WTC11 (cell line): ENCODE data around the gene WDR47. TPM values are rescaled to one million over a fixed set of nuclear protein-coding genes. Genes with fewer than 3 reads are reported as not detected.
"Not testable (repeated sequence)": the region's sequence is repeated elsewhere in the genome, so short reads cannot be mapped to it uniquely, and the experiment has no call there.

Experiments
- ATAC-seq: fragments of 200-7000 bp; cut with Tn5 transposase; 2 replicates; pipeline ENCODE4 v1.10.0; 2021; ENCODE audit warnings: mild to moderate bottlenecking, moderate library complexity
- CTCF ChIA-PET: fragments of 300-600 bp; sonication (Branson Sonifier 250); formaldehyde crosslinking; loops from one replicate; lab custom pipeline; 2021; ENCODE audit warnings: antibody characterized with exemption; lab: Charles Lee
- POLR2A ChIA-PET: fragments of 350-600 bp; sonication (Branson Sonifier 250); formaldehyde crosslinking; loops from one replicate; lab custom pipeline; 2021; ENCODE audit warnings: antibody characterized with exemption; lab: Charles Lee
- DNase-seq: peaks from one replicate; pipeline ENCODE4 v3.0.0; 2021; ENCODE audit warnings: low spot score
- H3K27ac Mint-ChIP-seq: 2 replicates; pipeline ENCODE4 v1.8.0; 2021; ENCODE audit warnings: mixed read lengths
- H3K27me3 Mint-ChIP-seq: 2 replicates; pipeline ENCODE4 v1.8.0; 2021; ENCODE audit warnings: low read depth, mild to moderate bottlenecking, moderate library complexity, mixed read lengths
- H3K36me3 Mint-ChIP-seq: 2 replicates; pipeline ENCODE4 v1.8.0; 2021; ENCODE audit warnings: mixed read lengths
- H3K4me1 Mint-ChIP-seq: 2 replicates; pipeline ENCODE4 v1.8.0; 2022; ENCODE audit warnings: mixed read lengths
- H3K4me3 Mint-ChIP-seq: 2 replicates; pipeline ENCODE4 v1.8.0; 2021; ENCODE audit warnings: mild to moderate bottlenecking, moderate library complexity, mixed read lengths
- H3K9me3 Mint-ChIP-seq: 2 replicates; pipeline ENCODE4 v1.8.0; 2021; ENCODE audit warnings: mixed read lengths
- ATF2 ChIP-seq: sonication (generic); formaldehyde crosslinking; IDR thresholded peaks from 2 replicates; pipeline ENCODE4 v1.8.1; 2022; ENCODE audit warnings: low read depth, missing genetic modification reagents, borderline replicate concordance
- ATF3 ChIP-seq: sonication (generic); formaldehyde crosslinking; conservative IDR thresholded peaks from 2 replicates; pipeline ENCODE4 v1.8.1; 2022; ENCODE audit warnings: mild to moderate bottlenecking, missing genetic modification reagents
- ERG ChIP-seq: fragments of 250-450 bp; sonication (Bioruptor Pico); IDR thresholded peaks from 2 replicates; pipeline ENCODE4 v1.8.0; 2021; ENCODE audit warnings: mild to moderate bottlenecking
- FOXP1 ChIP-seq: sonication (generic); formaldehyde crosslinking; IDR thresholded peaks from 2 replicates; pipeline ENCODE4 v1.8.0; 2022; ENCODE audit warnings: missing genetic modification reagents, mild to moderate bottlenecking, moderate library complexity, borderline replicate concordance
- NFATC4 ChIP-seq: fragments of 250-450 bp; sonication (Bioruptor Pico); IDR thresholded peaks from 2 replicates; pipeline ENCODE4 v1.9.0; 2021; ENCODE audit warnings: mild to moderate bottlenecking
- OVOL2 ChIP-seq: fragments of 250-450 bp; sonication (Bioruptor Pico); IDR thresholded peaks from 2 replicates; pipeline ENCODE4 v1.9.0; 2021; ENCODE audit warnings: mild to moderate bottlenecking, borderline replicate concordance
- TP53 ChIP-seq: sonication (generic); formaldehyde crosslinking; IDR thresholded peaks from 2 replicates; pipeline ENCODE4 v1.8.1; 2023; ENCODE audit warnings: mild to moderate bottlenecking, missing genetic modification reagents
- ZNF121 ChIP-seq: sonication (generic); formaldehyde crosslinking; IDR thresholded peaks from 2 replicates; pipeline ENCODE4 v1.8.0; 2023; ENCODE audit warnings: missing genetic modification reagents
- ZSCAN18 ChIP-seq: fragments of 250-450 bp; sonication (Bioruptor Pico); IDR thresholded peaks from 2 replicates; pipeline ENCODE4 v2.1.2; 2022; ENCODE audit warnings: mild to moderate bottlenecking, moderate library complexity
- total RNA-seq: library from RNA; stranded (reverse); gene quantifications from 3 replicates; pipeline ENCODE4 v1.2.3, GENCODE V29; 2021
- TF ChIP-seq, protein P1 (sequence below): fragments of 250-450 bp; sonication (Bioruptor Pico); IDR thresholded peaks from 2 replicates; pipeline ENCODE4 v1.9.0; 2021; ENCODE audit warnings: mild to moderate bottlenecking
- TF ChIP-seq, protein P2 (sequence below): sonication (generic); formaldehyde crosslinking; IDR thresholded peaks from 2 replicates; pipeline ENCODE4 v1.8.0; 2022; ENCODE audit warnings: mild to moderate bottlenecking, missing genetic modification reagents
- TF ChIP-seq, protein P3 (sequence below): sonication (generic); formaldehyde crosslinking; IDR thresholded peaks from 2 replicates; pipeline ENCODE4 v1.8.1; 2023; ENCODE audit warnings: mild to moderate bottlenecking, missing genetic modification reagents
- TF ChIP-seq, protein P4 (sequence below): sonication (generic); formaldehyde crosslinking; IDR thresholded peaks from 2 replicates; pipeline ENCODE4 v1.8.0; 2023; ENCODE audit warnings: missing genetic modification reagents

Gene WDR47
- total RNA-seq, 1 experiment from 2014 or later: 7.0 TPM

GRCh38 chr1:109024646-109025045 is 17.3 kb downstream of the WDR47 start:
- no peak overlapping the region for H3K4me3 Mint-ChIP-seq
- no peak for ATAC-seq
- no peaks in the 10 kb centered on the region for H3K9me3 Mint-ChIP-seq
- no peak for DNase-seq
- TF ChIP-seq ZNF121 (CRISPR knock-in tag) (no peak), OVOL2 (CRISPR knock-in tag) (no peak), ATF2 (CRISPR knock-in tag) (no peak), ERG (CRISPR knock-in tag) (no peak), NFATC4 (no peak), ATF3 (CRISPR knock-in tag) (no peak), FOXP1 (CRISPR knock-in tag) (no peak), ZSCAN18 (CRISPR knock-in tag) (no peak)
- TF ChIP-seq, protein P1, sequence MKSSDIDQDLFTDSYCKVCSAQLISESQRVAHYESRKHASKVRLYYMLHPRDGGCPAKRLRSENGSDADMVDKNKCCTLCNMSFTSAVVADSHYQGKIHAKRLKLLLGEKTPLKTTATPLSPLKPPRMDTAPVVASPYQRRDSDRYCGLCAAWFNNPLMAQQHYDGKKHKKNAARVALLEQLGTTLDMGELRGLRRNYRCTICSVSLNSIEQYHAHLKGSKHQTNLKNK (CRISPR knock-in tag): no peak
- TF ChIP-seq, protein P2, sequence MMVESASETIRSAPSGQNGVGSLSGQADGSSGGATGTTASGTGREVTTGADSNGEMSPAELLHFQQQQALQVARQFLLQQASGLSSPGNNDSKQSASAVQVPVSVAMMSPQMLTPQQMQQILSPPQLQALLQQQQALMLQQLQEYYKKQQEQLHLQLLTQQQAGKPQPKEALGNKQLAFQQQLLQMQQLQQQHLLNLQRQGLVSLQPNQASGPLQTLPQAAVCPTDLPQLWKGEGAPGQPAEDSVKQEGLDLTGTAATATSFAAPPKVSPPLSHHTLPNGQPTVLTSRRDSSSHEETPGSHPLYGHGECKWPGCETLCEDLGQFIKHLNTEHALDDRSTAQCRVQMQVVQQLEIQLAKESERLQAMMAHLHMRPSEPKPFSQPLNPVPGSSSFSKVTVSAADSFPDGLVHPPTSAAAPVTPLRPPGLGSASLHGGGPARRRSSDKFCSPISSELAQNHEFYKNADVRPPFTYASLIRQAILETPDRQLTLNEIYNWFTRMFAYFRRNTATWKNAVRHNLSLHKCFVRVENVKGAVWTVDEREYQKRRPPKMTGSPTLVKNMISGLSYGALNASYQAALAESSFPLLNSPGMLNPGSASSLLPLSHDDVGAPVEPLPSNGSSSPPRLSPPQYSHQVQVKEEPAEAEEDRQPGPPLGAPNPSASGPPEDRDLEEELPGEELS (CRISPR knock-in tag): no peak
- TF ChIP-seq, protein P3, sequence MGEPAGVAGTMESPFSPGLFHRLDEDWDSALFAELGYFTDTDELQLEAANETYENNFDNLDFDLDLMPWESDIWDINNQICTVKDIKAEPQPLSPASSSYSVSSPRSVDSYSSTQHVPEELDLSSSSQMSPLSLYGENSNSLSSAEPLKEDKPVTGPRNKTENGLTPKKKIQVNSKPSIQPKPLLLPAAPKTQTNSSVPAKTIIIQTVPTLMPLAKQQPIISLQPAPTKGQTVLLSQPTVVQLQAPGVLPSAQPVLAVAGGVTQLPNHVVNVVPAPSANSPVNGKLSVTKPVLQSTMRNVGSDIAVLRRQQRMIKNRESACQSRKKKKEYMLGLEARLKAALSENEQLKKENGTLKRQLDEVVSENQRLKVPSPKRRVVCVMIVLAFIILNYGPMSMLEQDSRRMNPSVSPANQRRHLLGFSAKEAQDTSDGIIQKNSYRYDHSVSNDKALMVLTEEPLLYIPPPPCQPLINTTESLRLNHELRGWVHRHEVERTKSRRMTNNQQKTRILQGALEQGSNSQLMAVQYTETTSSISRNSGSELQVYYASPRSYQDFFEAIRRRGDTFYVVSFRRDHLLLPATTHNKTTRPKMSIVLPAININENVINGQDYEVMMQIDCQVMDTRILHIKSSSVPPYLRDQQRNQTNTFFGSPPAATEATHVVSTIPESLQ (CRISPR knock-in tag): no peak
- TF ChIP-seq, protein P4, sequence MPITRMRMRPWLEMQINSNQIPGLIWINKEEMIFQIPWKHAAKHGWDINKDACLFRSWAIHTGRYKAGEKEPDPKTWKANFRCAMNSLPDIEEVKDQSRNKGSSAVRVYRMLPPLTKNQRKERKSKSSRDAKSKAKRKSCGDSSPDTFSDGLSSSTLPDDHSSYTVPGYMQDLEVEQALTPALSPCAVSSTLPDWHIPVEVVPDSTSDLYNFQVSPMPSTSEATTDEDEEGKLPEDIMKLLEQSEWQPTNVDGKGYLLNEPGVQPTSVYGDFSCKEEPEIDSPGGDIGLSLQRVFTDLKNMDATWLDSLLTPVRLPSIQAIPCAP (CRISPR knock-in tag): no peak
- CTCF ChIA-PET: no interaction called here
- no peaks in the 10 kb centered on the region for H3K27me3 Mint-ChIP-seq
- no peaks in the 10 kb centered on the region for H3K36me3 Mint-ChIP-seq
- POLR2A ChIA-PET: no interaction called here
- no peak overlapping the region for H3K27ac Mint-ChIP-seq
- H3K4me1 Mint-ChIP-seq: no peaks in the 10 kb centered on the region

DNA sequence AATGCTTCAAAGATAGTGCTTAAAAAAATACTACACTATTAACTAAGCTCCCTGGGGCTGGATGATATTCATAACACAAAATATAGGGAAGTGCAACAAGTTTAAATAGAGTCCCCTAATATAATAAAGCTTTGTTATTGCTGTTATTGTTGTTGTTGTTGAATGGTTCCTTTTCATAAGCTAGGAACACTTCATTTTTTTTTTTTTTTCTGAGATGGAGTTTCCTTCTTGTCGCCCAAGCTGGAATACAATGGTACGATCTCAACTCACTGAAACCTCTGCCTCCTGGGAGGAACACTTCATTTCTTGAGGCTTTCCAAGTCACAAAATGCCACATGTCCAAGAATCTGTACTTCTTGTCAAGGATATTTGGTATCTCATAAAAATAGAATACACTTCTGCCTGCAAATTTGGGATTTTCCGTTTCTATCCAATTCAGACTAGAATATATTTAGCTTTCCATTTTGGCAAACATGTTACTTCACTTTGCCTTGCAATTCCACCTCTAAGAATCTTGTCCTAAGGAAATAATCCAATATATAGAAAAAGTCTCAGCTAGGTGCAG is 21.1 kb downstream of the WDR47 start:
- Mint-ChIP-seq H3K4me1 (no peaks in the 10 kb centered on the region), H3K36me3 (peaks cover 14% of the 10 kb centered on the region), H3K9me3 (peaks cover 6% of the 10 kb centered on the region; the same call in 1 of the 2 replicates), H3K4me3 (no peak overlapping the region), H3K27me3 (no peaks in the 10 kb centered on the region), H3K27ac (no peak overlapping the region)
- no peak for DNase-seq
- TF ChIP-seq TP53: no peak
- ChIA-PET CTCF (no interaction called here), POLR2A (no interaction called here)
- ATAC-seq: no peak

DNA sequence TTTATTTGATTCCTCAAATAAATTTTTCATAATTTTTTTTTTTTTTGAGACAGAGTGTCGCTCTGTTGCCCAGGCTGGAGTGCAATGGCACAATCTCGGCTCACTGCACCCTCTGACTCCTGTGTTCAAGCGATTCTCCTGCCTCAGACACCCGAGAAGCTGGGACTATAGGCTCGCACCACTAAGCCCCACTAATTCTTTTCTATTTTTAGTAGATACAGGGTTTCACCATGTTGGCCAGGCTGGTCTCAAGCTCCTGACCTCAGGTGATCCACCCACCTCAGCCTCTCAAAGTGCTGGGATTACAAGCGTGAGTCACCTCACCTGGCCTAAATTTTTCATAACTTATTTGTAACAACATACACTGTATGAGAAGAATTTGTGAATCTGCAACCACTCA is 24.2 kb downstream of the WDR47 start:
- H3K27ac Mint-ChIP-seq, DNase-seq, H3K27me3 Mint-ChIP-seq, H3K4me1 Mint-ChIP-seq, POLR2A ChIA-PET, H3K9me3 Mint-ChIP-seq, ATAC-seq, H3K4me3 Mint-ChIP-seq: not testable (repeated sequence)
- H3K36me3 Mint-ChIP-seq: peaks cover 14% of the 10 kb centered on the region
- CTCF ChIA-PET: interaction anchor here (1.1 kb wide), 1 partner anchor 173 kb away, joined by 3 read pairs; no protein-coding TSS in a partner anchor
